Tibial artery (tissue), 4 donors: ENCODE data around the gene HERPUD2.
"Not testable (repeated sequence)": the region's sequence is repeated elsewhere in the genome, so short reads cannot be mapped to it uniquely, and the experiment has no call there.

Experiments used
- DNase-seq, 2 donors: peaks; one replicate each; pipeline ENCODE4 v3.0.0-alpha.2; 2019
- H3K27ac ChIP-seq, 2 donors: fragments of 200-600 bp; sonication (generic) in 1 of 2; 1 replicate in 1 of 2; 2 replicates in 1 of 2; pipeline ENCODE4 v1.5.1; 2018 to 2019; ENCODE audit warnings: mild to moderate bottlenecking in 1 of 2
- H3K27me3 ChIP-seq, 2 donors: fragments of 200-600 bp; sonication (generic) in 1 of 2; one replicate each; pipeline versions ENCODE4 v1.5.1 to v1.6.0; 2016 to 2019
- H3K36me3 ChIP-seq, 3 donors: fragments of 200-600 bp; sonication (generic) in 2 of 3; one replicate each; pipeline ENCODE4 v1.5.1; 2016 to 2019; ENCODE audit warnings: mild to moderate bottlenecking in 2 of 3
- H3K4me1 ChIP-seq, 4 donors: fragments of 200-600 bp; sonication (generic) in 2 of 4; 1 replicate in 3 of 4; 2 replicates in 1 of 4; pipeline ENCODE4 v1.5.1; 2016 to 2019
- H3K4me3 ChIP-seq, 2 donors: fragments of 200-600 bp; sonication (generic) in 1 of 2; 1 replicate in 1 of 2; 2 replicates in 1 of 2; pipeline ENCODE4 v1.5.1; 2018 to 2019; ENCODE audit warnings: mild to moderate bottlenecking in 2 of 2
- H3K9me3 ChIP-seq, 3 donors: fragments of 200-600 bp; sonication (generic) in 1 of 3; one replicate each; pipeline ENCODE4 v1.5.1; 2016 to 2019
- intact Hi-C: fragments of 100-400 bp; cut with DNase I; formaldehyde crosslinking; loops from one replicate; pipeline ENCODE4 v1.15.0; 2023; ENCODE audit warnings: low total_unique reads
- TF ChIP-seq, protein P1 (sequence below), 2 experiments: fragments of 200-600 bp in 1 of 2; fragments of 450-650 bp in 1 of 2; IDR thresholded peaks; one replicate each; pipeline ENCODE4 v1.5.1; 2017 to 2019; ENCODE audit warnings: antibody characterized with exemption in 2 of 2, mild to moderate bottlenecking in 1 of 2, moderate library complexity in 1 of 2

HERPUD2 gene

GRCh38 chr7:35599061-35599460 is 95.9 kb downstream of the HERPUD2 start:
- Histone ChIP-seq H3K4me3 (no peak overlapping the region), H3K27ac (no peak overlapping the region), H3K27me3 (no peaks in the 10 kb centered on the region), H3K4me1 (no peaks in the 10 kb centered on the region), H3K36me3 (peaks cover 0 to 3% (median 0%) of the 10 kb centered on the region in 3 donors), H3K9me3 (no peaks in the 10 kb centered on the region)
- intact Hi-C loops: no loop called here
- TF ChIP-seq, protein P1, sequence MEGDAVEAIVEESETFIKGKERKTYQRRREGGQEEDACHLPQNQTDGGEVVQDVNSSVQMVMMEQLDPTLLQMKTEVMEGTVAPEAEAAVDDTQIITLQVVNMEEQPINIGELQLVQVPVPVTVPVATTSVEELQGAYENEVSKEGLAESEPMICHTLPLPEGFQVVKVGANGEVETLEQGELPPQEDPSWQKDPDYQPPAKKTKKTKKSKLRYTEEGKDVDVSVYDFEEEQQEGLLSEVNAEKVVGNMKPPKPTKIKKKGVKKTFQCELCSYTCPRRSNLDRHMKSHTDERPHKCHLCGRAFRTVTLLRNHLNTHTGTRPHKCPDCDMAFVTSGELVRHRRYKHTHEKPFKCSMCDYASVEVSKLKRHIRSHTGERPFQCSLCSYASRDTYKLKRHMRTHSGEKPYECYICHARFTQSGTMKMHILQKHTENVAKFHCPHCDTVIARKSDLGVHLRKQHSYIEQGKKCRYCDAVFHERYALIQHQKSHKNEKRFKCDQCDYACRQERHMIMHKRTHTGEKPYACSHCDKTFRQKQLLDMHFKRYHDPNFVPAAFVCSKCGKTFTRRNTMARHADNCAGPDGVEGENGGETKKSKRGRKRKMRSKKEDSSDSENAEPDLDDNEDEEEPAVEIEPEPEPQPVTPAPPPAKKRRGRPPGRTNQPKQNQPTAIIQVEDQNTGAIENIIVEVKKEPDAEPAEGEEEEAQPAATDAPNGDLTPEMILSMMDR (IDR thresholded peaks at IDR 0.05): no peak
- DNase-seq: no peak

- intact Hi-C loops: no loop called here
- H3K4me3 ChIP-seq: no peak overlapping the region
- no peak overlapping the region for H3K27ac ChIP-seq
- no peaks in the 10 kb centered on the region for H3K4me1 ChIP-seq
- H3K36me3 ChIP-seq: peaks cover 0 to 3% (median 0%) of the 10 kb centered on the region in 3 donors
- no peak for DNase-seq
- H3K27me3 ChIP-seq: no peaks in the 10 kb centered on the region
- no peaks in the 10 kb centered on the region for H3K9me3 ChIP-seq
- TF ChIP-seq, protein P1 (IDR thresholded peaks at IDR 0.05): no peak
These were observed 98.9 kb downstream of the HERPUD2 start for GRCh38 chr7:35596061-35596460.

- H3K27ac ChIP-seq: no peak overlapping the region
- H3K9me3 ChIP-seq: no peaks in the 10 kb centered on the region
- H3K27me3 ChIP-seq: no peaks in the 10 kb centered on the region
- TF ChIP-seq, protein P1 (IDR thresholded peaks at IDR 0.05): no peak
- DNase-seq: no peak
- H3K4me3 ChIP-seq: no peak overlapping the region
- no peaks in the 10 kb centered on the region for H3K4me1 ChIP-seq
- H3K36me3 ChIP-seq: peaks cover 0 to 3% (median 0%) of the 10 kb centered on the region in 3 donors
- intact Hi-C loops: no loop called here
These were observed 101.0 kb downstream of the HERPUD2 start for GRCh38 chr7:35593899-35594298.

GRCh38 chr7:35588647-35589046 is 106.3 kb downstream of the HERPUD2 start:
- no peaks in the 10 kb centered on the region for H3K9me3 ChIP-seq
- no peaks in the 10 kb centered on the region for H3K4me1 ChIP-seq
- H3K36me3 ChIP-seq: no peaks in the 10 kb centered on the region
- TF ChIP-seq, protein P1 (IDR thresholded peaks at IDR 0.05): no peak
- H3K27ac ChIP-seq: no peak overlapping the region
- DNase-seq: no peak
- H3K4me3 ChIP-seq: no peak overlapping the region
- intact Hi-C loops: no loop called here
- no peaks in the 10 kb centered on the region for H3K27me3 ChIP-seq

DNA sequence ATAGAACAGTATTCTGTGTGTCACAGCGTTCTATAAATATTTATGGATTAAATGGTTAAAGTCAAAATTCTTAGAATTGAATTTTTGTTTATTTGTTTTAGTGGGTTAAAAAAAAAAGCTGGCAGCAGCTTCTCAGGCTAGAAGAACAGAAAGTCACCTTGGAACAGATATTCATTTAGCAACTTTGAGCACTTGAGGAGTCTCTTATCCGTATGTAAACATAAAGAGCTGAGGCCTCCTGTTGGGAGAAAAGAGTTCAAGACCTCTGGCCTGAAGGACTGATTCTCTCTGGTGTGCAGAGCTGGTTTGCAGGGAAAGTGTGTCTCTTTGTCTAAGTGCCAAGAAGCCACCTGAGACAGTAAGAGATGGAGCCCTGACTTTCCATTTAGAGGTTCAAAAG is 109.9 kb downstream of the HERPUD2 start:
- intact Hi-C loops: no loop called here
- TF ChIP-seq, protein P1 (IDR thresholded peaks at IDR 0.05): no peak

GRCh38 chr7:35584533-35584932 is 110.4 kb downstream of the HERPUD2 start:
- intact Hi-C loops, H3K36me3 ChIP-seq: not testable (repeated sequence)

More for the DNA sequence above, 109.9 kb downstream of the HERPUD2 start:
- Histone ChIP-seq H3K4me3 (no peak overlapping the region), H3K27ac (no peak overlapping the region), H3K4me1 (no peaks in the 10 kb centered on the region), H3K27me3 (no peaks in the 10 kb centered on the region), H3K36me3 (no peaks in the 10 kb centered on the region), H3K9me3 (peaks cover 0 to 7% (median 0%) of the 10 kb centered on the region in 3 donors)
- DNase-seq: no peak

More at GRCh38 chr7:35584533-35584932, 110.4 kb downstream of the HERPUD2 start:
- not testable (repeated sequence) for H3K4me1 ChIP-seq, H3K27ac ChIP-seq, H3K9me3 ChIP-seq, H3K4me3 ChIP-seq, DNase-seq, H3K27me3 ChIP-seq
